ENCODE data around the gene CFAP52. TPM values are rescaled to one million over a fixed set of nuclear protein-coding genes. Genes with fewer than 3 reads are reported as not detected.
"Not testable (repeated sequence)": the region's sequence is repeated elsewhere in the genome, so short reads cannot be mapped to it uniquely, and the experiment has no call there.

Gene CFAP52
- total RNA-seq, 1 experiment from 2014 or later: not detected

- Histone ChIP-seq H2BK120ac (ENCODE audit: low read depth, low read length, poor library complexity, severe bottlenecking) (no peak overlapping the region), H2BK20ac (ENCODE audit: low read depth, low read length, poor library complexity, severe bottlenecking) (no peak overlapping the region), H2AK5ac (ENCODE audit: insufficient read length, low read length) (no peak overlapping the region), H3K27me3 (ENCODE audit: insufficient read depth, low read length) (no peaks in the 10 kb centered on the region), H3K79me1 (ENCODE audit: insufficient read depth, low read depth, low read length, poor library complexity, severe bottlenecking) (peaks cover 6% of the 10 kb centered on the region), H3K14ac (ENCODE audit: insufficient read depth, low read length) (no peak overlapping the region), H3T11ph (ENCODE audit: low read length) (no peak overlapping the region), H3K4ac (ENCODE audit: low read depth, low read length) (no peak overlapping the region), H2AFZ (ENCODE audit: low read length) (no peak overlapping the region), H3K27ac (ENCODE audit: insufficient read length, low read depth, low read length) (no peak overlapping the region), H2BK5ac (ENCODE audit: insufficient read length, low read length) (no peak overlapping the region), H3K9me3 (ENCODE audit: control insufficient read depth, low read depth, low read length) (no peaks in the 10 kb centered on the region), H2BK15ac (ENCODE audit: low read depth, low read length) (no peak overlapping the region), H3K4me2 (ENCODE audit: insufficient read depth, insufficient read length, low read length) (no peak overlapping the region), H4K5ac (ENCODE audit: insufficient read length, low read depth, low read length) (no peak overlapping the region), H3K23me2 (ENCODE audit: insufficient read length, low read depth, low read length, poor library complexity, severe bottlenecking) (no peaks in the 10 kb centered on the region), H2BK12ac (ENCODE audit: insufficient read length, low read depth, low read length) (no peak overlapping the region), H4K8ac (replicated peaks; ENCODE audit: insufficient read length, low read depth, low read length) (no peak overlapping the region), H4K20me1 (ENCODE audit: control insufficient read depth, insufficient read depth, insufficient read length) (no peaks in the 10 kb centered on the region), H3K23ac (ENCODE audit: insufficient read length, low read depth, low read length) (no peak overlapping the region), H3K79me2 (ENCODE audit: insufficient read depth, low read length) (no peaks in the 10 kb centered on the region), H3K9ac (ENCODE audit: extremely low read depth, insufficient read length, low read length) (no peak overlapping the region), H3K56ac (ENCODE audit: insufficient read length, low read depth, low read length) (no peak overlapping the region), H4K91ac (ENCODE audit: insufficient read length, low read depth, low read length) (no peak overlapping the region), H3K4me1 (ENCODE audit: insufficient read depth, low read length) (no peaks in the 10 kb centered on the region), H3K18ac (ENCODE audit: insufficient read length, low read depth, low read length) (no peak overlapping the region)
- TF ChIP-seq, protein P1, sequence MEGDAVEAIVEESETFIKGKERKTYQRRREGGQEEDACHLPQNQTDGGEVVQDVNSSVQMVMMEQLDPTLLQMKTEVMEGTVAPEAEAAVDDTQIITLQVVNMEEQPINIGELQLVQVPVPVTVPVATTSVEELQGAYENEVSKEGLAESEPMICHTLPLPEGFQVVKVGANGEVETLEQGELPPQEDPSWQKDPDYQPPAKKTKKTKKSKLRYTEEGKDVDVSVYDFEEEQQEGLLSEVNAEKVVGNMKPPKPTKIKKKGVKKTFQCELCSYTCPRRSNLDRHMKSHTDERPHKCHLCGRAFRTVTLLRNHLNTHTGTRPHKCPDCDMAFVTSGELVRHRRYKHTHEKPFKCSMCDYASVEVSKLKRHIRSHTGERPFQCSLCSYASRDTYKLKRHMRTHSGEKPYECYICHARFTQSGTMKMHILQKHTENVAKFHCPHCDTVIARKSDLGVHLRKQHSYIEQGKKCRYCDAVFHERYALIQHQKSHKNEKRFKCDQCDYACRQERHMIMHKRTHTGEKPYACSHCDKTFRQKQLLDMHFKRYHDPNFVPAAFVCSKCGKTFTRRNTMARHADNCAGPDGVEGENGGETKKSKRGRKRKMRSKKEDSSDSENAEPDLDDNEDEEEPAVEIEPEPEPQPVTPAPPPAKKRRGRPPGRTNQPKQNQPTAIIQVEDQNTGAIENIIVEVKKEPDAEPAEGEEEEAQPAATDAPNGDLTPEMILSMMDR (conservative IDR thresholded peaks at IDR 0.05): no peak
- H3K27ac Mint-ChIP-seq: no peak overlapping the region
- H3K4me3 Mint-ChIP-seq: no peak overlapping the region
- WGBS (ENCODE audit: extremely low coverage, insufficient read length, low lambda C conversion rate): no CpG with 5 or more reads among the region's 7 CpGs
- DNase-seq: no peak
- H3K9me3 Mint-ChIP-seq: no peaks in the 10 kb centered on the region; a peak in 1 of 5 replicates
- no peaks in the 10 kb centered on the region; the same call in 1 of the 2 replicates for H3K27me3 Mint-ChIP-seq (ENCODE audit: low read depth)
- no peaks in the 10 kb centered on the region for H3K4me1 Mint-ChIP-seq
- H3K36me3 Mint-ChIP-seq (ENCODE audit: insufficient read depth in 1 of 3, low read depth in 3 of 3): peaks cover 7 to 16% (median 13%) of the 10 kb centered on the region in 3 experiments; a peak in 6 of 7 replicates
Measured at GRCh38 chr17:9566067-9566466, 10.4 kb upstream of the CFAP52 start.

DNA sequence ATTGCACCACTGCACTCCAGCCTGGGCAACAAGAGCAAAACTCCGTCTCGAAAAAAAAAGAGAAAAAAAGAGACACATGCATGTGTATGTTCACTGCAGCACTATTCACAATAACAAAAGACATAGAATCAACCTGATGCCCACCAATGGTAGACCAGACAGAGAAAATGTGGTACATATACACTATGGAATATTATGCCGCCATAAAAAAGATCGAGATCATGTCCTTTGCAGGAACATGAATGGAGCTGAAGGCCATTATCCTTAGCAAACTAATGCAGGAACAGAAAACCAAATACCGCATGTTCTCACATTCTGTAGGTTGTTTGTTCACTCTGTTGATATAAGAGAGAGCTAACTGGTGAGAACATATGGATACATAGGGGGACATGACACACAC is 9.7 kb upstream of the CFAP52 start:
- DNase-seq; H3K27ac ChIP-seq (ENCODE audit: insufficient read length, low read depth, low read length); H3K9me3 ChIP-seq (ENCODE audit: control insufficient read depth, low read depth, low read length); H3K23me2 ChIP-seq (ENCODE audit: insufficient read length, low read depth, low read length, poor library complexity, severe bottlenecking); H3K4ac ChIP-seq (ENCODE audit: low read depth, low read length); H3K79me2 ChIP-seq (ENCODE audit: insufficient read depth, low read length); H2AK5ac ChIP-seq (ENCODE audit: insufficient read length, low read length); H3K18ac ChIP-seq (ENCODE audit: insufficient read length, low read depth, low read length); H3K27me3 ChIP-seq (ENCODE audit: insufficient read depth, low read length); H3K4me1 Mint-ChIP-seq; H2BK5ac ChIP-seq (ENCODE audit: insufficient read length, low read length); H3T11ph ChIP-seq (ENCODE audit: low read length); H2BK120ac ChIP-seq (ENCODE audit: low read depth, low read length, poor library complexity, severe bottlenecking); H3K14ac ChIP-seq (ENCODE audit: insufficient read depth, low read length); H3K9me3 Mint-ChIP-seq; H4K20me1 ChIP-seq (ENCODE audit: control insufficient read depth, insufficient read depth, insufficient read length); H3K79me1 ChIP-seq (ENCODE audit: insufficient read depth, low read depth, low read length, poor library complexity, severe bottlenecking); H4K5ac ChIP-seq (ENCODE audit: insufficient read length, low read depth, low read length); H2BK20ac ChIP-seq (ENCODE audit: low read depth, low read length, poor library complexity, severe bottlenecking); H2AFZ ChIP-seq (ENCODE audit: low read length); H4K8ac ChIP-seq (replicated peaks; ENCODE audit: insufficient read length, low read depth, low read length); H3K4me1 ChIP-seq (ENCODE audit: insufficient read depth, low read length); H3K9ac ChIP-seq (ENCODE audit: extremely low read depth, insufficient read length, low read length); H3K27ac Mint-ChIP-seq; H3K23ac ChIP-seq (ENCODE audit: insufficient read length, low read depth, low read length); H2BK12ac ChIP-seq (ENCODE audit: insufficient read length, low read depth, low read length); H4K91ac ChIP-seq (ENCODE audit: insufficient read length, low read depth, low read length); H3K27me3 Mint-ChIP-seq (ENCODE audit: low read depth); H3K4me3 Mint-ChIP-seq; H2BK15ac ChIP-seq (ENCODE audit: low read depth, low read length); H3K4me2 ChIP-seq (ENCODE audit: insufficient read depth, insufficient read length, low read length); H3K56ac ChIP-seq (ENCODE audit: insufficient read length, low read depth, low read length): not testable (repeated sequence)
- peaks cover 7 to 16% (median 13%) of the 10 kb centered on the region in 3 experiments; a peak in 6 of 7 replicates for H3K36me3 Mint-ChIP-seq (ENCODE audit: insufficient read depth in 1 of 3, low read depth in 3 of 3)
- WGBS (ENCODE audit: extremely low coverage, insufficient read length, low lambda C conversion rate): no CpG with 5 or more reads among the region's 5 CpGs

All from H9 (cell line).